Muscle layer of colon (tissue), 2 donors: ENCODE measurements around the gene RAPGEF1.

Experiments
- H3K27ac ChIP-seq: one replicate; pipeline ENCODE4 v1.7.0; 2013; ENCODE audit warnings: low read depth, mild to moderate bottlenecking, low read length, moderate library complexity
- H3K27me3 ChIP-seq, 2 donors: one replicate each; pipeline ENCODE4 v1.7.0; 2013; ENCODE audit warnings: low read length in 2 of 2, mild to moderate bottlenecking in 2 of 2; ENCODE audit not compliant: insufficient read depth in 2 of 2, control insufficient read depth in 1 of 2
- H3K36me3 ChIP-seq: one replicate; pipeline ENCODE4 v1.7.0; 2013; ENCODE audit warnings: mild to moderate bottlenecking, low read length; ENCODE audit not compliant: insufficient read depth
- H3K4me1 ChIP-seq: one replicate; pipeline ENCODE4 v1.7.0; 2013; ENCODE audit warnings: mild to moderate bottlenecking, low read length; ENCODE audit not compliant: insufficient read depth
- H3K4me3 ChIP-seq, 2 donors: one replicate each; pipeline ENCODE4 v1.7.0; 2013; ENCODE audit warnings: low read length in 2 of 2, low read depth in 1 of 2, mild to moderate bottlenecking in 1 of 2, moderate library complexity in 1 of 2
- H3K9ac ChIP-seq: one replicate; pipeline ENCODE4 v1.7.0; 2013; ENCODE audit warnings: low read length
- H3K9me3 ChIP-seq: one replicate; pipeline ENCODE4 v1.7.0; 2013; ENCODE audit warnings: mild to moderate bottlenecking, low read length
- donor health status: abdominal sarcoma.
- donor health status: Adenocarcinoma of cecum.

Gene RAPGEF1

DNA sequence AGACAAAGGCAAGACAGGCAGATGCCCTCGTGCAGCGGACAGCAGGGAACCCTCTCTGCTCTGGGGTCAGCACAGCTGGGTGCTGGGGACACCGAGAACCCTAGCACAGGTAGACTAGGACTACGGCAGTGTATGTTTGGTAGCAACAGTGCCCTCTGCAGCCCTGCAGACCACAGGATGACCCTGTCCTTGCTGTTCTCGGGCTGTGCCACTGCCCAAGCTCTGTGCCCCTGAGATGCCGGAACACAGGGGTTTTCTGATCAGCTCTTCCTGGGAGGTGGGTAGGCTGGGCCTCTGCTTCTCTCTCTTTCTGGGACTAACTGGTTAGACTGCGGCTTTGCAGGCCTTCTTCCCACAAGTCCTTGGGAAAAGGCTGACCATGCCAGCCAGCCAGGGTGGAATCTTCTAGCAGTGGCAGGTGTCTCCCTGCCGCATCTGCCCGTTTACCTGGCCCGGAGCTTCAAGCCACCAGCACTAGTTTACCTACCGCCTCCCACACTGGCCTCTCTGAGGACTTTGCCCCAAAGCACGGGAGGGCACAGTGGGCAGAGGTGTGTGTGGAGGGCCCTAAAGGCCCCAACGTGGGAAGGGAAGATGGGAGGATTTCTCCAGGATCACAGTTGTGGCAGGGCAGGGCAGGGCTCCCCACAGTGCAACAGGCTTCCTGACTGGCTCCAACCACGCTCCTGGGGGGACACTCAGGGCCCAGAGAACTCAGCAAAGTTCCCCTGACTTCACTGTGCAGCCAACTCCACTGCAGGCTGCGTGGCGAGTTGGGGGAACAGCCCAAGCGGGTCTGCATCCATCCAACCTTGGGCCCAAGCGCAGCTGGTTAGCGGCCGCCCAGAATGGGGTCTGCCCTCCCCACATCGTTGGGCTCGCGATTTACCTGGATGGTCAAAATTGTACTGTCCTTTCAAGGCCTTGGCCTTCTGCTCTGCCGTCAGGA lies 210.0 kb downstream of the RAPGEF1 start:
- peaks cover 11% of the 10 kb centered on the region for H3K4me1 ChIP-seq
- peaks cover 31% of the 10 kb centered on the region for H3K36me3 ChIP-seq
- H3K27ac ChIP-seq, result peak overlapping the region; percentile 97
- H3K4me3 ChIP-seq, result peak overlapping the region; percentile 80 to 96
- no peaks in the 10 kb centered on the region for H3K27me3 ChIP-seq
- H3K9me3 ChIP-seq, result no peaks in the 10 kb centered on the region
- peak overlapping the region; percentile 71 for H3K9ac ChIP-seq

DNA sequence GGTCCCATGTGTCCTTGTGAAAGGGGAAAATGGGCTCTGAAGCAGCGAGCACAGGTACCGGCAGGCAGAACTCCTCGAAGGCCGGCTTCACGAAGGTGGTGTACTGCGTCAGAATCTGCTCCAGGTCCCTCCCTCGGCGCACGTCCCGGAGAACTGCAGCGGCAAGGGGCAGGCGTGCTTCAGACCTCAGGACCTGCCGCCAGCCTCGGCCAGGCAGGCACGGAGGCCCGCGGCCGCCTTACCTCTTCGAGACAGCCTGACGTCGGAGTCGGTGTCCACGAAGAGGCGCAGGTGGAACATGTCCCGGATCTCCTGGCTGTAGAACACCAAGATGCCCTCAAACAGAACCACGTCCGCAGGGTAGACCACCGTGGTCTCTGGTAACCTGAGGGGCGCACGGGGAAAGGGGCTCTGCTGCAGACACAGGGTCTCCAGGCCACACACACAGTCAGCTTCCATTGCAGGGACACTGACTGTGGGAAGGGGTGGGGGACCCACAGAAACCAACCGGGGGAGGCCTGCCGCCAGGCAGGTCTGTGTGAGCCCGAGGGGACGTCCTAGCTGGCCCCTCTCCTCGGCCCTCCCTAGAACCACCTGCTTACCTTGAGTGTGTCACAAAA lies 210.9 kb downstream of the RAPGEF1 start:
- Histone ChIP-seq H3K27ac (no peak overlapping the region), H3K9me3 (no peaks in the 10 kb centered on the region), H3K4me1 (peaks cover 11% of the 10 kb centered on the region), H3K27me3 (no peaks in the 10 kb centered on the region), H3K4me3 (no peak overlapping the region), H3K36me3 (peaks cover 39% of the 10 kb centered on the region), H3K9ac (no peak overlapping the region)

DNA sequence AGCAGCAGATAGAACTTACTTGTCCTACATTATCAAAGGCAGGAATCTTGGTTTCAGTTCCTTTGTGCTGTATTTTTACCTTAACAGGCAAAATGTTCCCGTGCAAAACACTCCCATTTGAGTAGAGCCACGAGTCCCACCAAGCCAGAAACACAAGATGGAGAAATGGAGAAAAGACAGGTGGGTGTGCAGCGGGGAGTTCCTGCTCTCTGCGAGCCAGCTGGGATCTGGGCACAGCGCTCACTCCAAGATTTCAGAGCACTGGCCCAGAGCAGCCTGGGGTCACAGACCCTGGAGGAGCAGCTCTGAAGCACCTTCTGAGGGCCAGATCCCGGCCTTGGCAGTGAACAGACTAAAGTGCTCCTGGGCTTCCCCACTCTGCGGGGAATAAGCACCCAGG lies 211.7 kb downstream of the RAPGEF1 start:
- no peak overlapping the region for H3K4me3 ChIP-seq
- H3K36me3 ChIP-seq, result peaks cover 46% of the 10 kb centered on the region
- no peak overlapping the region for H3K27ac ChIP-seq
- no peaks in the 10 kb centered on the region for H3K27me3 ChIP-seq
- no peaks in the 10 kb centered on the region for H3K9me3 ChIP-seq
- H3K4me1 ChIP-seq, result peaks cover 11% of the 10 kb centered on the region
- no peak overlapping the region for H3K9ac ChIP-seq
